Esophagus muscularis mucosa (tissue), 4 donors: Measurements from ENCODE around the gene CYP1A2. TPM values are rescaled to one million over a fixed set of nuclear protein-coding genes. Genes with fewer than 3 reads are reported as not detected.

Experiments
- DNase-seq: peaks from one replicate; pipeline ENCODE4 v3.0.0-alpha.2; 2017; ENCODE audit errors: extremely low spot score
- H3K27ac ChIP-seq, 4 donors: fragments of 200-600 bp; sonication (generic); replicated peaks in 1 of 4; 1 replicate in 3 of 4; 2 replicates in 1 of 4; pipeline ENCODE4 v1.5.1; 2016 to 2019; ENCODE audit warnings: mild to moderate bottlenecking in 1 of 4
- H3K27me3 ChIP-seq, 4 donors: fragments of 200-600 bp; sonication (generic); one replicate each; pipeline versions ENCODE4 v1.5.1 to v1.6.0; 2016 to 2019
- H3K36me3 ChIP-seq, 4 donors: fragments of 200-600 bp; sonication (generic); one replicate each; pipeline ENCODE4 v1.5.1; 2016 to 2019
- H3K4me1 ChIP-seq, 4 donors: fragments of 200-600 bp; sonication (generic); one replicate each; pipeline ENCODE4 v1.5.1; 2016 to 2019
- H3K4me3 ChIP-seq, 4 donors: fragments of 200-600 bp; sonication (generic); 1 replicate in 2 of 4; 2 replicates in 2 of 4; pipeline ENCODE4 v1.5.1; 2016 to 2019; ENCODE audit warnings: mild to moderate bottlenecking in 4 of 4, moderate library complexity in 1 of 4
- H3K9me3 ChIP-seq, 4 donors: fragments of 200-600 bp; sonication (generic); 1 replicate in 3 of 4; 2 replicates in 1 of 4; pipeline ENCODE4 v1.5.1; 2016 to 2019
- CTCF ChIP-seq, 3 experiments: fragments of 200-600 bp in 2 of 3; fragments of 450-650 bp in 1 of 3; sonication (generic) in 2 of 3; IDR thresholded peaks; one replicate each; pipeline ENCODE4 v1.5.1; 2017 to 2019; ENCODE audit warnings: antibody characterized with exemption in 3 of 3, mild to moderate bottlenecking in 2 of 3, moderate library complexity in 1 of 3
- EP300 ChIP-seq: sonication (generic); formaldehyde crosslinking; IDR thresholded peaks from one replicate; pipeline ENCODE4 v1.6.1; 2017; ENCODE audit warnings: antibody characterized with exemption
- POLR2A ChIP-seq: fragments of 450-650 bp; IDR thresholded peaks from one replicate; pipeline ENCODE4 v1.6.1; 2017; ENCODE audit warnings: antibody characterized with exemption, moderate library complexity, mild to moderate bottlenecking, low read depth
- POLR2AphosphoS5 ChIP-seq, 2 donors: sonication (generic); formaldehyde crosslinking; IDR thresholded peaks; one replicate each; pipeline ENCODE4 v1.6.1; 2017; ENCODE audit warnings: antibody characterized with exemption in 2 of 2
- WGBS: methylation state at CpG from one replicate; pipeline ENCODE4 v1.1.5; 2018; 5-methylcytosine and 5-hydroxymethylcytosine counted together
- intact Hi-C: fragments of 100-400 bp; cut with DNase I; formaldehyde crosslinking; loops from one replicate; pipeline ENCODE4 v1.15.1; 2023
- total RNA-seq, 4 donors: library from RNA; depleted of rRNA; stranded (reverse); fragments of >200 nt; gene quantifications; one replicate each; pipeline versions ENCODE4 v1.1.0 to v1.2.1, GENCODE V29; 2016

Gene CYP1A2
- total RNA-seq, 4 donors from 2014 or later, result not detected

- Histone ChIP-seq H3K27me3 (peaks cover 0 to 20% (median 0%) of the 10 kb centered on the region in 4 donors), H3K4me3 (no peak overlapping the region), H3K9me3 (no peaks in the 10 kb centered on the region), H3K36me3 (no peaks in the 10 kb centered on the region), H3K4me1 (peaks cover 3 to 21% (median 11%) of the 10 kb centered on the region in 4 donors), H3K27ac (no peak overlapping the region)
- DNase-seq, result no peak
- 73% methylated on average over 7 of the region's 7 CpGs for WGBS
- no peak for TF ChIP-seq POLR2A
- no peak for TF ChIP-seq POLR2AphosphoS5 (IDR thresholded peaks at IDR 0.05)
- TF ChIP-seq CTCF (IDR thresholded peaks at IDR 0.05), result no peak
- TF ChIP-seq EP300, result no peak
- intact Hi-C loops, result loop anchor here (1.0 to 5.0 kb wide), 3 partner anchors 38 to 397 kb away; no protein-coding TSS in a partner anchor
Measured at GRCh38 chr15:74769463-74770025, 20.9 kb downstream of the CYP1A2 start.

GRCh38 chr15:74770211-74770903, 21.7 kb downstream of the CYP1A2 start:
- TF ChIP-seq EP300 (no peak), POLR2AphosphoS5 (IDR thresholded peaks at IDR 0.05) (no peak), POLR2A (no peak), CTCF (IDR thresholded peaks at IDR 0.05) (no peak)
- intact Hi-C loops, result loop anchor here (1.0 to 5.0 kb wide), 2 partner anchors 37 to 134 kb away; no protein-coding TSS in a partner anchor
- no peaks in the 10 kb centered on the region for H3K9me3 ChIP-seq
- H3K4me1 ChIP-seq, result peaks cover 3 to 21% (median 11%) of the 10 kb centered on the region in 4 donors
- no peak overlapping the region for H3K4me3 ChIP-seq
- no peaks in the 10 kb centered on the region for H3K36me3 ChIP-seq
- no peak overlapping the region for H3K27ac ChIP-seq
- DNase-seq, result no peak
- WGBS, result 58% methylated on average over 3 of the region's 4 CpGs
- peaks cover 0 to 20% (median 0%) of the 10 kb centered on the region in 4 donors for H3K27me3 ChIP-seq

- 89% methylated on average over 3 of the region's 5 CpGs for WGBS
- no peaks in the 10 kb centered on the region for H3K36me3 ChIP-seq
- intact Hi-C loops, result loop anchor here (2.0 to 5.0 kb wide), 2 partner anchors 21 to 34 kb away; no protein-coding TSS in a partner anchor
- H3K9me3 ChIP-seq, result no peaks in the 10 kb centered on the region
- H3K27me3 ChIP-seq, result no peaks in the 10 kb centered on the region
- DNase-seq, result no peak
- TF ChIP-seq CTCF (IDR thresholded peaks at IDR 0.05) (no peak), POLR2AphosphoS5 (IDR thresholded peaks at IDR 0.05) (no peak), POLR2A (no peak), EP300 (no peak)
- H3K27ac ChIP-seq, result no peak overlapping the region
- H3K4me3 ChIP-seq, result no peak overlapping the region
- H3K4me1 ChIP-seq, result peaks cover 14 to 34% (median 27%) of the 10 kb centered on the region in 4 donors
Measured at GRCh38 chr15:74773329-74773728, 24.7 kb downstream of the CYP1A2 start.

- Histone ChIP-seq H3K36me3 (no peaks in the 10 kb centered on the region), H3K4me3 (no peak overlapping the region), H3K27me3 (no peaks in the 10 kb centered on the region), H3K9me3 (no peaks in the 10 kb centered on the region), H3K27ac (no peak overlapping the region), H3K4me1 (peaks cover 14 to 32% (median 22%) of the 10 kb centered on the region in 4 donors)
- TF ChIP-seq CTCF (IDR thresholded peaks at IDR 0.05) (no peak), POLR2AphosphoS5 (IDR thresholded peaks at IDR 0.05) (no peak), EP300 (no peak), POLR2A (no peak)
- intact Hi-C loops, result loop anchor here (2.0 to 5.0 kb wide), 2 partner anchors 21 to 34 kb away; no protein-coding TSS in a partner anchor
- DNase-seq, result no peak
- WGBS, result 76% methylated on average over 5 of the region's 5 CpGs
Measured at GRCh38 chr15:74773731-74774252, 25.1 kb downstream of the CYP1A2 start.
